ENCODE measurements around the gene FANCD2. TPM values are rescaled to one million over a fixed set of nuclear protein-coding genes. Genes with fewer than 3 reads are reported as not detected.

The FANCD2 gene
- total RNA-seq, 1 donor = 23.3 TPM

- no peak for TF ChIP-seq CTCF (IDR thresholded peaks at IDR 0.05; ENCODE audit: insufficient read depth, low read depth, low read length)
Observed at GRCh38 chr3:10149226-10149625, 123.0 kb downstream of the FANCD2 start.

GRCh38 chr3:10150987-10151386 lies 124.8 kb downstream of the FANCD2 start:
- no peak for DNase-seq (ENCODE audit: low read depth)
- H3K4me3 ChIP-seq (ENCODE audit: low read depth, low read length) = no peak overlapping the region
- TF ChIP-seq CTCF (IDR thresholded peaks at IDR 0.05; ENCODE audit: insufficient read depth, low read depth, low read length) = no peak

More at GRCh38 chr3:10149226-10149625, 123.0 kb downstream of the FANCD2 start:
- no peak for DNase-seq (ENCODE audit: low read depth)
- no peak overlapping the region for H3K4me3 ChIP-seq (ENCODE audit: low read depth, low read length)

Small RNA genes within 50 kb of the gene (small RNA-seq; reads per million reads assigned to genes)
- not detected for gene CYCSP10
- not detected for gene RNU6-670P

Other genes starting within 250 kb of the FANCD2 start
- 92.4 and 109 TPM in 2 replicates for gene TADA3, start 234.0 kb upstream of the FANCD2 start, total RNA-seq
- 216 and 304 TPM in 2 replicates for gene ARPC4, start 233.4 kb upstream of the FANCD2 start, total RNA-seq
- 19.0 and 21.6 TPM in 2 replicates for gene TTLL3, start 216.2 kb upstream of the FANCD2 start, total RNA-seq
- 28.3 and 31.1 TPM in 2 replicates for gene RPUSD3, start 182.4 kb upstream of the FANCD2 start, total RNA-seq
- gene CIDEC, start 146.2 kb upstream of the FANCD2 start, total RNA-seq = not detected in 2 replicates
- gene JAGN1, start 135.8 kb upstream of the FANCD2 start, total RNA-seq = 15.1 and 24.2 TPM in 2 replicates
- gene IL17RE, start 123.6 kb upstream of the FANCD2 start, total RNA-seq = 0.43 and 0.64 TPM in 2 replicates
- gene IL17RC, start 109.3 kb upstream of the FANCD2 start, total RNA-seq = 32.8 and 42.8 TPM in 2 replicates
- 13.2 and 16.0 TPM in 2 replicates for gene CRELD1, start 92.6 kb upstream of the FANCD2 start, total RNA-seq
- 3.2 and 3.5 TPM in 2 replicates for gene PRRT3, start 74.0 kb upstream of the FANCD2 start, total RNA-seq
- 35.4 and 52.7 TPM in 2 replicates for gene EMC3, start 39.6 kb upstream of the FANCD2 start, total RNA-seq
- gene FANCD2OS, start 81.8 kb downstream of the FANCD2 start, total RNA-seq = not detected in 2 replicates
- 77.0 and 126 TPM in 2 replicates for gene BRK1, start 89.2 kb downstream of the FANCD2 start, total RNA-seq
- 31.9 and 45.3 TPM in 2 replicates for gene VHL, start 115.3 kb downstream of the FANCD2 start, total RNA-seq
- gene IRAK2, start 138.5 kb downstream of the FANCD2 start, total RNA-seq = 3.2 and 8.2 TPM in 2 replicates
- gene TATDN2, start 222.0 kb downstream of the FANCD2 start, total RNA-seq = 16.0 and 21.9 TPM in 2 replicates

Data from fibroblast of villous mesenchyme (primary cell).